Suprapubic skin (tissue), 4 donors: Measurements from ENCODE around the gene STPG2. TPM values are rescaled to one million over a fixed set of nuclear protein-coding genes. Genes with fewer than 3 reads are reported as not detected.

Source experiments
- DNase-seq, 2 donors: peaks; one replicate each; pipeline ENCODE4 v3.0.0-alpha.2; 2019; ENCODE audit warnings: low spot score in 2 of 2
- H3K27ac ChIP-seq: fragments of 200-600 bp; sonication (generic); one replicate; pipeline ENCODE4 v1.5.1; 2019
- H3K27me3 ChIP-seq: fragments of 200-600 bp; sonication (generic); one replicate; pipeline ENCODE4 v1.5.1; 2019
- H3K36me3 ChIP-seq: fragments of 200-600 bp; sonication (generic); one replicate; pipeline ENCODE4 v1.5.1; 2019
- H3K4me1 ChIP-seq: fragments of 200-600 bp; sonication (generic); one replicate; pipeline ENCODE4 v1.5.1; 2019
- H3K4me3 ChIP-seq: fragments of 200-600 bp; sonication (generic); one replicate; pipeline ENCODE4 v1.5.1; 2019; ENCODE audit warnings: mild to moderate bottlenecking
- H3K9me3 ChIP-seq: fragments of 200-600 bp; sonication (generic); one replicate; pipeline ENCODE4 v1.5.1; 2019
- EP300 ChIP-seq: sonication (generic); formaldehyde crosslinking; IDR thresholded peaks from one replicate; pipeline ENCODE4 v1.6.1; 2017; ENCODE audit warnings: antibody characterized with exemption
- POLR2A ChIP-seq, 2 donors: fragments of 450-650 bp; IDR thresholded peaks; one replicate each; pipeline ENCODE4 v1.6.1; 2017; ENCODE audit warnings: antibody characterized with exemption in 2 of 2, mild to moderate bottlenecking in 2 of 2, moderate library complexity in 2 of 2
- POLR2AphosphoS5 ChIP-seq, 3 donors: sonication (generic); formaldehyde crosslinking; IDR thresholded peaks; one replicate each; pipeline ENCODE4 v1.6.1; 2017; ENCODE audit warnings: antibody characterized with exemption in 3 of 3
- WGBS: methylation state at CpG from one replicate; pipeline ENCODE4 v1.1.5; 2018; 5-methylcytosine and 5-hydroxymethylcytosine counted together
- total RNA-seq, 4 donors: library from RNA; depleted of rRNA; stranded (reverse); fragments of >200 nt; gene quantifications; one replicate each; pipeline ENCODE4 v1.1.0, GENCODE V29; 2016
- TF ChIP-seq, protein P1 (sequence below), 2 donors: fragments of 200-600 bp in 1 of 2; fragments of 450-650 bp in 1 of 2; sonication (generic) in 1 of 2; IDR thresholded peaks; one replicate each; pipeline ENCODE4 v1.5.1; 2016 to 2019; ENCODE audit warnings: antibody characterized with exemption in 2 of 2, mild to moderate bottlenecking in 1 of 2, moderate library complexity in 1 of 2

The STPG2 gene
- total RNA-seq, 4 donors from 2014 or later, result 0.26 to 2.5 (median 2.0) TPM; not detected in 1

DNA sequence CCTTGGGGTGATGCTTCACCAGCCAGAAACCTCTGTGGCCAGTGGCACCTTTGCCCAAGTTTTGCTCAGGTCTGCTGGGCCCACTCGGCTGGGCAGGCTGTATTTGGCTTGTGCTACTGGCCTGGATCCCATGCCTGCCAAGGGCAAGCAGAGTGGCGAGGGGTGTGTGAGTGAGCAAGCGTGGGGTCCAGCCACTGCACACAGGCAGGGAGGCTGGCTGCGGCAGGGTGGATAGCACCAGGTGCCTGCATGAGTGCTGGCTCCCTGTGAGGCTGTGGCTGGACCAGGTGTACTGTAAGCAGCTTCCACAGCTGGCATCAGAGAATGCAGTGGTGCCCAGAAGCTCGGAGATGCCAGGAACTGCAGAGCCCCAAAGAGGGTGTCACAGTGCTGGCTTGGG lies 478.5 kb downstream of the STPG2 start:
- 89% methylated on average over 5 of the region's 5 CpGs for WGBS
- H3K4me3 ChIP-seq, result no peak overlapping the region
- TF ChIP-seq POLR2A (IDR thresholded peaks at IDR 0.05), result no peak
- TF ChIP-seq POLR2AphosphoS5 (IDR thresholded peaks at IDR 0.05), result no peak
- H3K36me3 ChIP-seq, result no peaks in the 10 kb centered on the region
- peaks cover 14% of the 10 kb centered on the region for H3K9me3 ChIP-seq
- DNase-seq, result peak in 1 of 2 donors; percentile 74
- H3K27me3 ChIP-seq, result no peaks in the 10 kb centered on the region
- H3K4me1 ChIP-seq, result no peaks in the 10 kb centered on the region
- no peak overlapping the region for H3K27ac ChIP-seq

- TF ChIP-seq, protein P1, sequence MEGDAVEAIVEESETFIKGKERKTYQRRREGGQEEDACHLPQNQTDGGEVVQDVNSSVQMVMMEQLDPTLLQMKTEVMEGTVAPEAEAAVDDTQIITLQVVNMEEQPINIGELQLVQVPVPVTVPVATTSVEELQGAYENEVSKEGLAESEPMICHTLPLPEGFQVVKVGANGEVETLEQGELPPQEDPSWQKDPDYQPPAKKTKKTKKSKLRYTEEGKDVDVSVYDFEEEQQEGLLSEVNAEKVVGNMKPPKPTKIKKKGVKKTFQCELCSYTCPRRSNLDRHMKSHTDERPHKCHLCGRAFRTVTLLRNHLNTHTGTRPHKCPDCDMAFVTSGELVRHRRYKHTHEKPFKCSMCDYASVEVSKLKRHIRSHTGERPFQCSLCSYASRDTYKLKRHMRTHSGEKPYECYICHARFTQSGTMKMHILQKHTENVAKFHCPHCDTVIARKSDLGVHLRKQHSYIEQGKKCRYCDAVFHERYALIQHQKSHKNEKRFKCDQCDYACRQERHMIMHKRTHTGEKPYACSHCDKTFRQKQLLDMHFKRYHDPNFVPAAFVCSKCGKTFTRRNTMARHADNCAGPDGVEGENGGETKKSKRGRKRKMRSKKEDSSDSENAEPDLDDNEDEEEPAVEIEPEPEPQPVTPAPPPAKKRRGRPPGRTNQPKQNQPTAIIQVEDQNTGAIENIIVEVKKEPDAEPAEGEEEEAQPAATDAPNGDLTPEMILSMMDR (IDR thresholded peaks at IDR 0.05), result no peak
- TF ChIP-seq POLR2AphosphoS5 (IDR thresholded peaks at IDR 0.05) (no peak), EP300 (no peak), POLR2A (IDR thresholded peaks at IDR 0.05) (no peak)
- WGBS, result 79% methylated on average over 2 of the region's 2 CpGs
- no peaks in the 10 kb centered on the region for H3K36me3 ChIP-seq
Measured at GRCh38 chr4:97662133-97662532, 481.1 kb downstream of the STPG2 start.

DNA sequence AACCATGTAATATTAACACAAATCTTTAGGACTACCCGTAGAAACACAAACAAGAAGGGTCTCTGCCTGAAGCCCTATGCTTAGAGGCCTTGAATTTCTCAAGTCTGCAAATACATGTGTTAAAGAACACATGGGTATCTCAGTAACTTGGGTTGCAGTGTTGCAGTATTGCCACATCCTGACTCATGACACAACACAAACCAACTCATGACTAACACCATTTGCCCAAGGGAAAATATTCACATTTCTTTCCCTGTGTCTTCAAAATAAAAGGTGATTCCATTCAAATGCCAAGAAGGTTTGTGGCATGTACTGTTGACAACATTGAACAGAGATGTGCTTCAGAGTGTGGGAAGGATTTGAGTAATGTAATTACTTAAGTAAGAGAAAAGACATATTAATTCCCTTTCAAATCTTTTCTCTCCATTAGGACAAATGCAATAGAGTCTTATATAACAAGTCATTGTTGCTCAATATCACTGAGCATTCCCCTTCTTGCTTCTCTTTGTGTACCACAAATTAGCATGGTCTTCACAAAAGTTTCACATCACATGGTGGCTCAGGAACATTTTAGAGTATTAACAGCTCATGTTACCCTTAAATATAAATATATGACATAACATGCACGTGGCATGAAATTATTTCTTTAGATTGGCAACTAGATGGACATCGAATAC lies 487.1 kb downstream of the STPG2 start:
- H3K27ac ChIP-seq, result no peak overlapping the region
- no peak for DNase-seq
- H3K9me3 ChIP-seq, result no peaks in the 10 kb centered on the region
- 78% methylated on average over 3 of the region's 3 CpGs for WGBS
- H3K4me1 ChIP-seq, result no peaks in the 10 kb centered on the region
- H3K4me3 ChIP-seq, result no peak overlapping the region
- TF ChIP-seq POLR2AphosphoS5 (IDR thresholded peaks at IDR 0.05), result no peak
- no peak for TF ChIP-seq POLR2A (IDR thresholded peaks at IDR 0.05)
- TF ChIP-seq EP300, result no peak
- TF ChIP-seq, protein P1 (IDR thresholded peaks at IDR 0.05), result no peak
- no peaks in the 10 kb centered on the region for H3K27me3 ChIP-seq
- no peaks in the 10 kb centered on the region for H3K36me3 ChIP-seq

More at GRCh38 chr4:97662133-97662532, 481.1 kb downstream of the STPG2 start:
- H3K4me3 ChIP-seq, result no peak overlapping the region
- DNase-seq, result no peak
- H3K4me1 ChIP-seq, result no peaks in the 10 kb centered on the region
- no peak overlapping the region for H3K27ac ChIP-seq
- no peaks in the 10 kb centered on the region for H3K27me3 ChIP-seq
- peaks cover 14% of the 10 kb centered on the region for H3K9me3 ChIP-seq

- H3K27me3 ChIP-seq, result no peaks in the 10 kb centered on the region
- H3K4me1 ChIP-seq, result no peaks in the 10 kb centered on the region
- H3K4me3 ChIP-seq, result no peak overlapping the region
- no peak overlapping the region for H3K27ac ChIP-seq
- DNase-seq, result no peak
- no peaks in the 10 kb centered on the region for H3K9me3 ChIP-seq
- 77% methylated on average over 2 of the region's 2 CpGs for WGBS
- no peaks in the 10 kb centered on the region for H3K36me3 ChIP-seq
- TF ChIP-seq POLR2A (IDR thresholded peaks at IDR 0.05), result no peak
- TF ChIP-seq, protein P1 (IDR thresholded peaks at IDR 0.05), result no peak
Measured at GRCh38 chr4:97653701-97654100, 489.6 kb downstream of the STPG2 start.

- TF ChIP-seq EP300 (no peak), POLR2AphosphoS5 (IDR thresholded peaks at IDR 0.05) (no peak), POLR2A (IDR thresholded peaks at IDR 0.05) (no peak)
- TF ChIP-seq, protein P1 (IDR thresholded peaks at IDR 0.05), result no peak
- Histone ChIP-seq H3K4me3 (no peak overlapping the region), H3K27me3 (no peaks in the 10 kb centered on the region), H3K27ac (no peak overlapping the region), H3K9me3 (no peaks in the 10 kb centered on the region), H3K36me3 (no peaks in the 10 kb centered on the region), H3K4me1 (no peaks in the 10 kb centered on the region)
- no peak for DNase-seq
Measured at GRCh38 chr4:97646997-97647396, 496.3 kb downstream of the STPG2 start.
